Right ventricle myocardium inferior (tissue), 1 donor: Measurements from ENCODE around the gene ARID2. TPM values are rescaled to one million over a fixed set of nuclear protein-coding genes. Genes with fewer than 3 reads are reported as not detected.

ENCODE experiments used
- ATAC-seq: fragments of 200-7000 bp; cut with Tn5 transposase; one replicate; pipeline ENCODE4 v1.9.1; 2020; ENCODE audit warnings: mild to moderate bottlenecking, moderate library complexity
- DNase-seq: peaks from one replicate; pipeline ENCODE4 v3.0.0; 2021; ENCODE audit errors: missing footprints
- intact Hi-C: fragments of 100-400 bp; cut with DNase I; formaldehyde crosslinking; loops from one replicate; pipeline ENCODE4 v1.11.0; 2022
- total RNA-seq: library from RNA; stranded (reverse); fragmentation: NEBNext Ultra II Directional; extraction: Animal tissue kit (Norgen Biotek cat#: 25700); gene quantifications from one replicate; pipeline ENCODE4 v1.2.1, GENCODE V29; 2021
- donor health status: DM: no; HTN: yes; CAD: no; lungs with severe emphysema.

The ARID2 gene
- total RNA-seq, 1 donor from 2014 or later: 11.9 TPM

DNA sequence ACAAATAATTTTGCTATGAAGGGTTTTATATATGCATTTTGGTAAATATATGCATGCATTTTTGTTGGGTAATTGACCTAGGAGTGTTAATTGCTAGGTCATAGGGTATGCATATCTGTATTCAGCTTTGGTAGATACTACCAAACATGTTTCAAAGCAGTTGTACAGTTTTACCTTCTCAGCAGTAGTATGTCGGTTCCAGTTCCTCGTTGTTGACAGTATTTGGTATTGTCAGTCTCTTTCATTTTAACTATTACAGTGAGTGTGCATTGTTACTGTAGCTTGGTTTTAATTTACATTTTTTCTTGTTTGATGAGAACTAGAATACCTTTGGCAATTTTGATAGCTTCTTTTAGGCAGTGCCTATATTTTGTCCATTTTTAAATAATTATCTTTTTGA lies 98.9 kb downstream of the ARID2 start:
- intact Hi-C loops: no loop called here
- ATAC-seq (no peak), DNase-seq (no peak)

DNA sequence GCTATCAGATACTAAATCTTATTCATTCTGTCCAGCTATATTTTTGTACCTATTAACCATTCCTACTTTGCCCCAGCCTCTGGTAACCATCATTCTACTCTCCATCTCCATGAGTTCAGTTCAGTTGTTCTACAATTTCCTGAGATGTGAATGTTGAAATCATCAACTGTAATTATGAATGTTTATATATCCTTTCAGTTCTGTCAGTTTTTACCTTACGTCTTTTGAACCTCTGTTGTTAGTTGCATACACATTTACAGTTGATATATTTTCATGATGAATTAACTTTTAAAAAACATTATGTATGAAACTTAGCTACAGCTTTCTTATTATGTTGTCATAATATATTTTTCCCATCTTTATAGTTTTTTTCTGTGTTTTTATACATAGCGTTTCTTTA lies 102.1 kb downstream of the ARID2 start:
- DNase-seq (no peak), ATAC-seq (no peak)
- intact Hi-C loops: no loop called here

DNA sequence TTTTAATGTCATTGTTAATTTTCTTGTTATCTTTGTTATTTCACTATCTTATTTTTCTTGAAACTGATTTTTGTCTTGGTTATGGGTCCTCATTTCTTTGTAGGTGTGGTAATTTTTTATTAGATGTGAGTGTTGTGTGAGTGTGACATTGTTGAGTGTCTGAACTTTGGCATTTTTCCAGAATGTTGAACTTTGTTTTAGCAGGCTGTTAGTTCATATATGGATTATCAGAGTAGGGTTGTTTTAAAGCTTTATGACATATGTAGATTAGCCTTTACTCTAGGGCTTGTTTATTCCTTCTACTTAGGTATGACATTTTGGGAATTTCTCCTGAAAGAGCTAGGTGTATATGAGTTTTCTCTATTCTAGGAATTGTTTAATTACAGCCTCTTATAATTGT lies 103.9 kb downstream of the ARID2 start:
- intact Hi-C loops: no loop called here
- ATAC-seq (no peak), DNase-seq (no peak)

DNA sequence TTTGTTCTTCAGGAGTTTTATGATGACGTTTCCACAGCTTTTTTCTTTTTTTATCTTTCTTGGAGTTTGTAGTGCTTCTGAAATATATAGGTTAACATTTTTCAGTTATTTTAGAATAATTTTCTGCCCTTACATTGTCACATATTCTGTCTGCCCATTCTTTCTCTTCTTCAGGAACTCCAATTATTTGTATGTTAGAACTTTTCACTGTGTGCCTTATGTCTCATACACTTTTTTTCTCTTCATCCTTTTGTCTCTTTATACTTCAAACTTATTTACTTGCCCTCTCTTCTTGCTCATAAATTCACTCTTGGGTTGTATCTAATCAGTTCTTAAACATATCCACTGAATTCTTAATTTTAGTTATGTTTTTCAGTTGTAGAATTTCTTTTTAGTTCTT lies 105.3 kb downstream of the ARID2 start:
- no peak for DNase-seq
- intact Hi-C loops: no loop called here
- ATAC-seq: no peak

DNA sequence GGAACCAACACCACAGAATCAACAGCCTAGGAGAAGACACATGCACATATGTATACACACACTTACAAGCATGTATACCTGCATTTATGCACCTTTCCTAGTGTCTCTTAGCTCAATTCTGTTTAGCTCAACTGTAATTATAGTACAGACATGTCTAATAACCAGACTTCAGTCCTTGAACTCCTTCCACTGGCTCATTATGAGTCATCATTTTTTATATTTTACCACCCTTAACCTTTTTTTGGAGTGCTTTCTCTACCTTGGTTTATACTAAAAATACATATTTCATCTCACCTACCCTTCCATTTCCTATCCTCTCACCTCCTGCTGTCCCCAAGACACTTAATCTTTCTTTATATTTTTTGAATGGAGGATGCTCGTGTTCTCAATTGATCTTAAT lies 110.4 kb downstream of the ARID2 start:
- DNase-seq: no peak
- ATAC-seq: no peak
- intact Hi-C loops: no loop called here

DNA sequence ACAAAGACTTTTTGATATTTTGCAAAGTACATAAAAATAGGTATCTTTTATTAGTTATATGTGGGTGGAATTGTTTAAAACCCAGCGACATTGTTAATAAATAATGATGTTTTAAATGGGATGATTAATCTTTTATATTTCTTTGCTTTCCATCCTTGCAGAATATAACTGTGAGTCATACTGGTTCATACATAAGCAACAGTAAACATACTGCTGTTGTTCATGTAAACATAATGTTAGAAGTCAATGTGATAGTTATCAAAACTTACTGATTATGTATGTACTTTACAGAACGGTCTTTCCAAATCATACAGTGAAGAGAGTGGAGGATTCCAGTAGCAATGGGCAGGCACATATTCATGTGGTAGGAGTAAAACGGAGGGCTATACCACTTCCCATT lies 119.8 kb downstream of the ARID2 start:
- DNase-seq: no peak
- intact Hi-C loops: no loop called here
- no peak for ATAC-seq

DNA sequence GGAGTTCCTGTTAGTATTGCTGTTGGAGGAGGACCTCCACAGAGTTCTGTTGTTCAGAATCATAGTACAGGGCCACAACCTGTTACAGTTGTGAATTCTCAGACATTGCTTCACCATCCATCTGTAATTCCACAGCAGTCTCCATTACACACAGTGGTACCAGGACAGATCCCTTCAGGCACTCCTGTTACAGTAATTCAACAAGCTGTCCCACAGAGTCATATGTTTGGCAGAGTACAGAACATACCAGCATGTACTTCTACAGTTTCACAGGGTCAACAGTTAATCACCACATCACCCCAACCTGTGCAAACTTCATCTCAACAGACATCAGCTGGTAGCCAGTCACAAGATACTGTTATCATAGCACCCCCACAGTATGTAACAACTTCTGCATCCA lies 120.8 kb downstream of the ARID2 start:
- DNase-seq (no peak), ATAC-seq (no peak)
- intact Hi-C loops: no loop called here

DNA sequence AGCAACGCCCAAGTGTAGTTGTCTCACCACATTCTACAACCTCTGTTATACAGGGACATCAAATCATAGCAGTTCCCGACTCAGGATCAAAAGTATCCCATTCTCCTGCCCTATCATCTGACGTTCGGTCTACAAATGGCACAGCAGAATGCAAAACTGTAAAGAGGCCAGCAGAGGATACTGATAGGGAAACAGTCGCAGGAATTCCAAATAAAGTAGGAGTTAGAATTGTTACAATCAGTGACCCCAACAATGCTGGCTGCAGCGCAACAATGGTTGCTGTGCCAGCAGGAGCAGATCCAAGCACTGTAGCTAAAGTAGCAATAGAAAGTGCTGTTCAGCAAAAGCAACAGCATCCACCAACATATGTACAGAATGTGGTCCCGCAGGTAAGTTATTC lies 123.0 kb downstream of the ARID2 start:
- ATAC-seq (peak; percentile 65), DNase-seq (no peak)
- intact Hi-C loops: no loop called here

DNA sequence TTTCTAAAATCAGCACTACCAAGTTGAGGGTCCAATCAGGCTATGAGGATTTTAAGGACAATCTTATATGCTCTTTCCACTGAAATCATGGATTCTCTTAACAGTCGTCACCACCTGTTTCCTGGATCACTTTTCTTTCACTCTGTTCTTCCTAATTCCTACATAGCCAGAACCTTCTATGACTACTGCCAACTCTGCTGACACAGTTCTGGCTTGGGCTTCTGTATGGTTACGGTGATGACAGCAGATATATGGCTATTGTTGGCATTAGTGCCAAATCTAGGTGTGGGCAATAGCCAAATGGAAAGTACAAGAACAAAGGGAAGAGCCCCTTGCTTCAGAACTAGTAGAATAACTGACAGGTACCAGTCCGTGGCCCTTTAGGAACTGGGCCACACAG lies 124.0 kb downstream of the ARID2 start:
- DNase-seq (no peak), ATAC-seq (no peak)
- intact Hi-C loops: no loop called here

DNA sequence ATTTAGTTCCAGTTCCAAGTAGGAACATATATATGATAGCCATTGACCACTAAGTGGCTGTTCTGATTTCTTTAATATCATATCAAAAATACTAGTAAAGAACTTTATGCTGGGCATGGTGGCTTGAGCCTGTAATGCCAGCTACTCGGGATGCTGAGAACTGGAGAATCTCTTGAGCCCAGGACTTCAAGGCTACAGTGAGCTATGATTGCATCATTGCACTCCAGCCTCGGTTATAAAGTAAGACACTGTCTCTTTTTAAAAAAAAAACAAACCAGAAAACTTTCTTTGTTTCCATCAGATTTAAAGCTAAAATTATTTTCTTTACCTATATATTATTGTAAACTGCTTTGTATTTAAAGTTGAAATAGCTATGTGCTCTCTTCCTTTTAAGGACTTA lies 133.8 kb downstream of the ARID2 start:
- DNase-seq: no peak
- ATAC-seq: no peak
- intact Hi-C loops: no loop called here

DNA sequence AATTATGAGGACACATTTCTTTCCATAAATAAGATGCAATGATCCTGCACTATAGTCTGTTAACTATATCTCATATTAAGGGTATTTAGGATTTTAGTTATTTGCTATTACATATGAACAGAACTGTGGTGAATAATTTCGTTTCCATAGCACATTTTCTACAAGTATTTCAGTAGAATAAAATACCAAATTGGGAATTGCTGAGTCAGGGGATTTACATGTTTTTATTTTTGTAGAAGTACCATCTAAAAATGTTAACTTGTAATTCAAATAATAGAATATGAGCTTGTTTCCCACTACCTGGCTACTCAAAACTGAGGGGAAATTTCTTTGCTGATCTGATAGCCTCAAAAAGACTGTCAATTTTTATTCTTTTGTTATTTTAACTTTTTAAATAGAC lies 136.8 kb downstream of the ARID2 start:
- DNase-seq (no peak), ATAC-seq (no peak)
- intact Hi-C loops: no loop called here

DNA sequence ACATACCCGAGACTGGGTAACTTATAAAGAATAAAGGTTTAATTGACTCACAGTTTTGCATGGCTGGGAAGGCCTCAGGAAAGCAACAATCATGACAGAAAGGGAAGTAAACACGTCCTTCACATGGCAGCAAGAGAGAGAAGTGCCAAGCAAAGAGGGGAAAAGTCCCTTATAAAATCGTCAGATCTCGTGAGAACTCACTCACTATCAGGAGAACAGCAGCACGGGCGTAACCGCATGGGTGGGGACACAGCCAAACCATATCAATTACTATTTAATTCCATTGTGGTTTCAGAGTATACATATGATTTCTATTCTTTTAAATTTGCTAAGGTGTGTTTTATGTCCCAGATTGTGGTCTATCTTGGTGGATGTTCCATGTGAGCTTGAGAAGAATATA lies 142.9 kb downstream of the ARID2 start:
- intact Hi-C loops: no loop called here
- DNase-seq: no peak
- ATAC-seq: no peak

DNA sequence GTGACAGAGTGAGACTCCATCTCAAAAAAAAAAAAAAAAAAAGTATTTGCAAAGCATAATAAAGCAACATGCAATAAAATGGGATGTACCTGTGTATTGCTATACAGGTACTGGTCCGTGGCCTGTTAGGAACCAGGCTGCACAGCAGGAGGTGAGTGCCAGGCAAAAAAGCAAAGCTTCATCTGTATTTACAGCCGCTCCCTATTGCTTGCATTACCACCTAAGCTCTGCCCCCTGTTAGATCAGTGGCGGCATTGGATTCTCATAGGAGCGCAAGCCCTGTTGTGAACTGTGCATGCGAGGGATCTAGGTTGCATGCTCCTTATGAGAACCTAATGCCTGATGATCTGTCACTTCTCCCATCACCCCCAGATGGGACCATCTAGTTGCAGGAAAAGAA lies 147.6 kb downstream of the ARID2 start:
- ATAC-seq: no peak
- intact Hi-C loops: no loop called here

DNA sequence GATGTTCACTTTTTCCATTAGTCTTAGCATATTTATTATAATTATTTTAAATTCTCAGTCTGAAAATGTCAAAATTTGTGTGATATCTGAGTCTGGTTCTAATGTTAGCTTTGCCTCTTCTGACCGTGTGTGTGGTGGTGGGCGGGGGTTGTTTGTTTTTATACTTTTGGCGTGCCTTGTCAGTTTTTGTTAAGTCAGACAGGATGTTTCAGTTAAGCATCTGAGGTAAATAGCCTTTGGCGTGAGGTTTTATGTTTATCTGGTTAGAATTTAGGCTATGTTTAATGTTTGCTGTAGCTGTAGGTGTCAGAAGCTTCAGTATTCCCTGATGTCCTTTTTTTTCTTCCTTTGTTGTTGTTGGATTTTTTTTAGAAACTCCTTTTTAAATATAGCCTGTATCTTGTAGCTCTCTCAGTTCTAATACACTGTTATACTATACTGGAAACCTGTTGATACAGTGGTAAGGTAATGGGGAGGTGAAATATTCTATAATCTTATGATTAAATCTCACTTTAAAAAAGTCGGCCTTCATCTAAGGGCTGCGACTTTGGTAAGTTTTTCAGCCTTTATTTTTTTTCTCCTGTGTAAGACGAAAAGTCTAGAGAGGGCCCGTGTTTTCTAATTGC lies 149.2 kb downstream of the ARID2 start:
- ATAC-seq: no peak
- DNase-seq: no peak
- intact Hi-C loops: no loop called here

More for the DNA sequence above, 147.6 kb downstream of the ARID2 start:
- no peak for DNase-seq

DNA sequence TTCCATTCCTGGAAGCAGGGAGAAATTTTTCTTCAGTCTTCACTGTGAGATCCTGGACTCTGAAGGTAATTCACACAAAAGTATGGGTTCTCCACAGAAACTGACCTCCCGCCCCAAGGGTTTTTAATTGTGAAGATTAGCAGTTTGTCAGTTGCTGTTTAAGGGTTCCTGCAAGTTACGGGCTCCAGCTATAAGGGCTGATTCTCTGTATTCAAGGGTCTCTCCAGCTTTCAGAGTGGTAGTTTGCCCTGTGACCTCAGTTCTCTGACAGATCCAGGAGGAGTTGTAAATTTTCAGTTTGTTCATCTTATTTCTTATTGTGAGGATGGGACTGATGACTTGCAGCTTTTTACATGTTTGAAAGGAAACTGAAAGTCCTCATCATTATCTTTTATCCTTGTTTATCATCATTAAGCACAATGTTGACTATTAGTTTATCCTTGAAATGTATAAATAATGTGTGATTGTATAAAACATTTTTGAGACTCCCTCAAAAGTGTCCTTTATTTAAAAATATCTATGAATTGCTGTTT lies 149.9 kb downstream of the ARID2 start:
- DNase-seq (no peak), ATAC-seq (no peak)
- intact Hi-C loops: no loop called here

DNA sequence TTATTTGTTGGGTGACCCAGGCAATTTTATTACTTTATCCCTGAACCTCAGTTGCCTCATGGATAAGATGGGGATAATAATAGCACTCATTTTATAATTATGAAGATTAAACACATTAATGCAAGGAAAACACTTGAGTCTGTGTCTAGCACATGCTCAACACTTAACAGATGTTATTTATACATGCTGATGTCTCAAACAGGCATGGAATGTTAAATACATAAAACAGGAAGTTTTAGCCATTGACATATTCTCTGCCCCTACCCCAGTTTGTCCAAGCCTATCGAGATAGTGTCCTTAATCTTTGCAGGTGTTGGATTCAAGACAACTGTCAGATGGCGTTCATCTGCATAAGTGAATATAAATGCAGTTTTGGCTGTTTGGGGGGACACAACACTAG lies 151.0 kb downstream of the ARID2 start:
- no peak for ATAC-seq
- intact Hi-C loops: no loop called here

DNA sequence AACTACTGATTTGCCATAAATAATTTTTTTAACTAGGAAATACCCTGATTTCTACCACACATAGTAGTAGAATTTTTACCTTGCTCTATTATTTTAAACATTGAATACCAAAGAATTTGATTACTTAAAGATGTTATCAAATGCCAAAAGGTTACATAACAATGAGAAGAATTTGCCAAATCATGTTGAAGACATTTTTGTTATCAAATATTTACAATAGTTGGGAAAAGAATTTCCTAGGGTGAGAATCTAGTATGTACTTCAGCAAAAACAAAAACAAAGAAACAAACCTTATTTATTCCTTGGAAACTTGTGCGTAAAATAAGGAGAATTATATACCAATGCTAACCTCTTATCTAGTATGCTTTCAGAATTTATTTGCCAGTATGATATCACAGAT lies 153.7 kb downstream of the ARID2 start:
- intact Hi-C loops: no loop called here
- no peak for ATAC-seq

More for the DNA sequence above, 151.0 kb downstream of the ARID2 start:
- DNase-seq: no peak

DNA sequence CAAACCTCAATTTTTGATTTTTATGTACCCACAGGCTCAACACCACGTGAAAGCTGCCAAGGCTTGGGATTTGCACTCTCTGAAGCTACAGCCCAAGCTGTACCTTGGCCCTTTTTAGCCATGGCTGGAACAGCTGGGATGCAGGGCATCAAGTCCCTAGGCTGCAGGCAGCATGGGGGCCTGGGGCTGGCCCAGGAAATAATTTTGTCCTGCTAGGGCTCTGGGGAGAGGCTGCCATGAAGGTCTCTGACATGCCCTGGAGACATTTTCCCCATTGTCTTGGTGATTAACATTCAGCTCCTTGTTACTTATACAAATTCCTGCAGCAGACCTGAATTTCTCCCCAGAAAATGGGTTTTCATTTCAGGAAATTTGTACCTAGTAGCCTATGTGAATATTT lies 157.2 kb downstream of the ARID2 start:
- ATAC-seq (no peak), DNase-seq (no peak)
- intact Hi-C loops: no loop called here

More for the DNA sequence above, 153.7 kb downstream of the ARID2 start:
- no peak for DNase-seq

DNA sequence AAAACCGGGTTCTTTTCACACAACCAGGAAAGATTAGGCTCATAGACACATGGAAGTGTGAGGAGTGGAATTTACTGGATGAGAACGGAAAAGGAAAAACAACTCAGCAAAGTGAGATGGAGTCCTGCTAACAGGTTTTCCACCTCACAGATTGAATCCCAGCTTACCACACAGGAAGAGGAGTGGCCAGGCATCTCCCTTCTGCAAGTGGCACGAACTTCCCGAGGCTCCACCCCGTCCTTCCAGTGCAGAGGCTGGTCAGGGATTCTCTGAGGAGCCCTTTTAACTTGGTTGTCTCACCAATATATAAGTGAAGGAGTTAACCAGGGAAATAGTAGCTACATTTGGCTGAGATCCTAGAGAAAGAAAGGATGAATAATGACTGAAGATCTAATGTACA lies 158.0 kb downstream of the ARID2 start:
- ATAC-seq: no peak
- DNase-seq: no peak
- intact Hi-C loops: no loop called here

DNA sequence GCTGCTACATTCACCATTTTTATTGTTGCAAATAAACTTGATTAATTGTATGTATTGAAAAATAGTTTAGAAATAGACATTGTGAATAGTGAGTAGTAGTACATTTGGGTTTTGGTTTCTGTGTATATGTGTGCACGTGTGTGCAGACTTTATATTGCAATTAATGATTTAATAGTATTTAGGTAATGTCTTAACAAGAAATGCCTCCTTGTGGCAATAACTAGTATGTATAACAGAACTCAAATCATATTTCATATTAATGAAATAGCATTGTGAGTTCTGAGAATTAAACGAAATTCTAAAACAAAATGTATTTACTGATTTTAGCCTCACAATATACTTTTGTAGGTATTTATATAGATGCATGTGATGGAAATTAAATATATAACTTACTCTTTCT lies 160.8 kb downstream of the ARID2 start:
- DNase-seq (no peak), ATAC-seq (no peak)
- intact Hi-C loops: no loop called here

DNA sequence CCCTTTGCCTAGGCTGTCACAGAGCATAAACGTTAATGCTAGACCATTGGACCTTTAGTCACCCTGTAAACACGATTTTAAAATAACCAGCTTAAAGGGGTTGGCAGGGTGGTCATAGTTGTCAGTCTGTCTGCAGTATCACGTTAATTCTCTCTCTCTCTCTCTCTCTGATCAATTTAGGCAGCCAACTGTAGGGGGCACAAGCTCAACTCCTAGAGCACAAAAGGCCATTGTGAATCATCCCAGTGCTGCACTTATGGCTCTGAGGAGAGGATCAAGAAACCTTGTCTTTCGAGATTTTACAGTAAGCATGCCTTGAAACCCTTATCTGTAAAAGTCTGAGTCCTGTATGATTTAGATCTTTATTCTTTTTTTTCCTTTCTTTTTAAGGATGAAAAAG lies 163.7 kb downstream of the ARID2 start:
- DNase-seq: no peak

More for the DNA sequence above, 163.7 kb downstream of the ARID2 start:
- no peak for ATAC-seq
- intact Hi-C loops: no loop called here
